SHP77 (cell line): ENCODE data around the gene ASNSD1.

Experiments used
- DNase-seq, 2 experiments: peaks; one replicate each; lab custom pipeline; 2025; lab: John Stamatoyannopoulos, UW

Gene ASNSD1

DNA sequence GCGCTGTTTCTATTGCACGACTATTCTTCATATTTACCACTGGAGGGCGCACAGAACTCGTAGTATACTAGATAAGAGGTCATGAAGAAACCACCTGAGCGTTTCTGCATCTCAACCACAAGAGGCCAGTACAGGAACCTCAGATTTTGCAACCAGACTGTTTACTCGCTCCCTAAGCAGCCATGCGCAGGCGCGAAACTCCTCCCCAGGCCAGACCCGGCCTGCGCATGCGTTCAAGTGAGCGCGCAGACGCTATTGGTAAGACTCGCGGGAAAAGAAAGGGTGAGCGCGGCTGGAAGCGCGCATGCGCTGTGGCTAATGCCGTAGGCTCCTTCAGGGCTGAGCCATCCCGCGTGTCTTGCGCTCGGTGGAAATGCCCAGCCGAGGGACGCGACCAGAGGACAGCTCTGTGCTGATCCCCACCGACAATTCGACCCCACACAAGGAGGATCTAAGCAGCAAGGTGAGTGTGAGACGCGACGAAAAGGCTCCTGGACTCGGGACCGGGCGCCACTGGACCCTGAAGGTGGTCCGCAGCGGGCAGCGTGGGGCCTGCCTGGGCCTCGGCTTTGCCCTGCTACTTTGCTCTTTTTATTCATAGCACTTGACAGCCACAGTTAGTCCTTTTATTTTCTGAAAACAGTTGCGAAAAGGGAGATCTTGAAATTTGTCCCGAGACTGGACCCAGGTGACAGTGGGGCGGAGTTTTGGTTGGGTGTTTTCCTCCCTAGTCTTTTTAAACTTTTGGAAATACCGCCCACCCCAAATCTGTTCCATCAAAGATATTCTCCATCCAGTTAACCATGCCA is at the start of gene ASNSD1:
TSS of gene ASNSD1 (plus strand) at position 312 of the 809 bp plus-strand sequence. CDS start 4,674 bp downstream, outside the sequence.
- peak; percentile 98 to 99 for DNase-seq

DNA sequence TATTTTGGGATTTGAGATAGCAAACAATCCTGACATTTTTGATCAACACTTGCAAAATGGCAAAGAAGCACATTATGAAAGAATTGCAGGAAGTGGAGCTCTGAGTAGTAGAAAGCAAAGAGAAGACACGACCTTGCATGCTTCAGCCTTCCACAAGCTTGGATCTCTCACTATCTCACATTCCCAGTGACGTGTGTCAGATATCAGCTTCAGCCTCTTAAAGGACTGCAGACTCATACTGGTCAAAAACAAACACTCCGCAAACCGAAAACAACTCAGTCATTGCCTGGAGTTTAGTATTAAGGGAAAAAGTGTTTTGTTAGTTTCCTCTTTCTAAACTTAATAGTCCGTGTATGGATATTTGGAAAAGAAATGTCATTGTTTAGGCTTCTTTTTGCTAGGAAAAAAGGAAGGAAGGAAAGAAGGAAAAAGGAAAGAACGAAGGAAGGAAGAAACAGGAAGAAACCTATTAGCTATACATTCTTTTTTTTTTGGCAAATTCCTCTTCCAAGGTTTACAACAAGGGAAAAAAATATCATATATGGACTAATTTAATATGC is 48.1 kb upstream of the ASNSD1 start:
- DNase-seq, result peak in 1 of 2 experiments; percentile 6

DNA sequence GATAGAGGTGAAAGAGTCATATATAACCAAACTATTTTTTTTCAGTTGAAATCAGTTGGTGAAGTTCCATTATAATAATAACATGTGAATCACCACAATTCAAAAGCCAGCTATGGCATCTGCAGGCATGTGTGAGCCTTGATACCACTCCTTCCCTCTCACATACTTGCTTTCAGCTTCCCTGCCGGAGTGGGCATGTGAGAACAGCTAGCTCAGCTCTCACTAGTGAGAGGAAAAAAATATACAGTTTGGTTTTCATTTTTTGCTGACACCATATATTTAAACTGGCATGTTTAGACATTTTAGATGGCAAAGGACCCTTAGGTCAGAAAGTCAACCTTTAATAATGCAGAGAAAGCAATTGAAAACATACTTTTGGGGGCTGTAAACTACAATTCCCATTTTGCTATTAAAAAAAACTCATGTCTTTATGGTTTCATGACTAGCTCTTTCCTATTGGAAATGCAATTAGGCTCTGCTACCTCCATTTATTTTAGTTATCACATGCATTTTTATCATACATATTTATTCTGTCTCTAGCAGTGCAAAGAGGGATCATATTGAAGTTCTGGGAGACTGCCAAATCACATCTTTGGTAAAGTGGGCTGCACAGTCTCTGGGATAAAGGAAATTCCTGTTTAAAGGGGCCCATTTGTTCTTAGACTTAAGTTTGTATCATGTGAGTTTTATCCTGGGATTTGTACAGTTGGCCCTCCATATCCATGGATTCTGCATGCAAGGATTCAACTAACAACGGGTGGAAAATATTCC is 47.4 kb upstream of the ASNSD1 start:
- DNase-seq, result peak in 1 of 2 experiments; percentile 6

DNA sequence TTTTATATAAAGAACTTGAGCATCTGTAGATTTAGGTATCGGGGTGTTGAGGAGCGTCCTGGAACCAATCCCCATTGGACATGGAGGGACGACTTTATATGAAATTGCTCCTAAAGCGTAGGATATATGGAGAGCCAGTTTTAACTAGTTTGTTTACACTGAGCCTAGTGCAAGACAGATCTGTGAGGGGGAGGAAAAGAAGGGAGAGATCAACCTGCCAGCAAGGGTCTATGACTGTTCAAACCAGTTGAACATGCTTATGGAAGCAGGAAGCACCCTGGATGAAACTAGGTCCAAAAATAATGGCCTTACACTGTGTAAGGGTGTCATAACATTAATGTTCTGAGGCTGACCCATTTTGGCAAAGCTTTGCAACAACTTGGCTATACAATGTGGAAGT is 46.7 kb upstream of the ASNSD1 start:
- no peak for DNase-seq

DNA sequence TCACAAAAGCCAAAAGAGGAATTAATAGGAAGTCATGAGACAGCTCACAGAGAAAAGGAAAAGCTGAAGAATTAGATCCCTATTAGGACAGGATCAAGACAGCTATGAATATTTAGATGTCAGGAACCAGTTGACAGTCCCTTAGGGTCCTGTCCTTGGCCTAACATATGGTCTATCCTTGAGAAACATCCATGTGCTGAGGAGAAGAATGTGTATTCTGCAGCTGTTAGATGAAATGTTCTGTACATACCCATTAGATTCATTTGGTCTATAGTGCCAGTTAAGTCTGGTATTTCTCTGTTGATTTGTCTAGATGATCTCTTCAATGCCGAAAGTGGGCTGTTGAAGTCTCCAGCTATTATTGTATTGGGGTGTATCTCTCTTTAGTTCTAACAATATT is 43.1 kb upstream of the ASNSD1 start:
- DNase-seq, result no peak

DNA sequence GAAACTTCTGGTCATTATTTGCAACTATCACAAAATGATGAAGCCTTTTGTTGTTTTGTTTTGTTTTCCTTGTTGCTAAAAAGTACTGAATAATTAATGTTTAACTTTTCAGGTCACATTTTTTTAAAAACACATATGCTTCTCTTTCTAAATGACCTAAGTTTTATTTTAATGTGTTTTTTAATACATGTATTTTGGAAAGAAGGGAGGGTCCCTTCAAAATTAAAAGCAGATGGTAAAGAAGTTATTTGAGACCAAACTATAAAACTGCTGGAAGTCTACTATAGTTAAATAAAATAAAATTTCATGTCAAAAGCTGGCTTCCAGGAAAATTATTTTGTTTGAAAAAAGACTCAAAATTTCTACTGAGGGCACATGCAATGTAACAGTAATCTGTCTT is 39.5 kb upstream of the ASNSD1 start:
- no peak for DNase-seq

DNA sequence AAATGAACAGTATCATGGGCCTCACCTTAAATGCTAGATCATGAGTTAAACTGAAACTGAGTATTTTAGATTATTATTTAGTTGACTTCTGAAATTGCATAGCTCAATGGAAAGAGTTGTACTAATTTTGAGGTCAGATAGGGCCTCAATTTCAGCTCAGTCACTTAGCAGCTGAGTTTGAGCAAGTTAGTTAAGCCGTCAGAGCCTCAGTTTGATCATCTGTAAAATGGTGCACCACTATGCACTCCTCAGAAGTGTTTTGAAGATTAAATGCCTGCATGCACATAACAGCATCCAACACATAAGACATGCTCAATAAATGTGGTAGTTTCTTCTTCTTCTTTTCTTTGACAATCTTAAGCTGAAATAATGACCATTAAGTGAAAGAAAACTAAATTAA is 38.2 kb upstream of the ASNSD1 start:
- no peak for DNase-seq

DNA sequence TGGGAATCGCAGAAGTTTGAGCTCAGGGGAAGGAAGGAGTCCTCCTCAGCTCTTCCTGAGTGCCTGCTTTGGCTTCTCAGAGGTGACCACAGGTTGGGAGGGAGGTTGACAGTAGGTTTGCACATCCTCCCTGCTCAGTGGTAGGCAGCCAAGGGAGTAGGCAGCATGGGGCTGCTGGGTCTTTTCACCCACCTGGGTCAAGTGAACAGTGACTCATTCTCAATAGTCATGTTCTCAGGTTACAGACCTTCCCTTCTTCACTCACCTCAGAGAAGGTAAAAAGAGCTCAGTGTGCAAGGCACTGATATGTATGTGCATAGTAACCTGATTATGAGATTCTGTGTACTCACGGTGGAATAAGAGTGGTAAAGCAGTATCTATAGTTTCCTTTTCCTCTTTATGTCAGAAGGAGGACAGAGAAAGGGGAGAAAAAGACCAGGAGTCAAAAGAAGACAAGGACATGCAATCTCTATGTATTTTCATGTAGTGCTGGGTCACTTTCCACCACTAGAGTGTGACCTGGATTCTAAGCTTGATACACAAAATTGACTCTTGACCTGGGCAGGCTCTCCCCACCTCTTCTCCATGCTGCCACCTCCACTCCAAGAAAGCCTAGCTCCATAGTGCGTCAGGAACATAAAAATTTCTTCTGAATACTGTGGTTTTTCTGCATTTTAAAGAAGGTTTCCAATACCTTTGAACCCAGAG is 36.5 kb upstream of the ASNSD1 start:
- no peak for DNase-seq

DNA sequence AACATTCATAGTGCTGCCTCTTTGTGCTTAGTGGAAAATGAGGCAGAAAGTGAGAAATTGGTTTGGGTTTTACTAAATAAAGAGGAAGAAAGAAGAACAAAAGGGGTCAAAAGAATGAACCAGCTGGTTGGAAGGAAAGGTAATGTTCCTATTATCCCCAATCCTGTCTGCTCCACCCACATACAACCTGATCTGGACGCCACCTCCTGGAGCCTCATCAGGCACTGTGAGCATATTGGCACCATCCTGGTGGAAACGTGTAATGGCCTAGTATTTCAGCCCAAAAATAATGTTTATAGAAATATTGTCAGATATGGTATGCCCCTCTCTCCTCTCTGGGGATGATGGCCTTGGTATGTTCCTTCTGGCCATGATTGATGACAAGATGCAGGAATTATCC is 35.6 kb upstream of the ASNSD1 start:
- no peak for DNase-seq

DNA sequence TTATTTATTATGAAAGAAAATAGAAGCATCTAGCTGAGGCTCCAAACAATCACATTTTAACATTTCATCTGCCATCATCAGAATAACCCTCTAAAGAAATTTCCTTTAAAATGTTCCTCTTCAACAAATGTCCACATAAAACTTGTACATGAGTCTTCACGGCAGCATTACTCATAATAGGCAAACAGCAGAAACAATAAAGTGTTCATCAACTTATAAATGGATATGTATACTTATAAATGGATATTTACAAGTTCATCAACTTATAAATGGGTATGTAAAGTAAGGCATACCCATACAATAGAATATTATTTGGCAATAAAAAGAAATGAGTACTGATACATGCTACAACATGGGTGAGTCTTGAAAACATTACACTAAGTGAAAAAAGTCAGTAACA is 33.5 kb upstream of the ASNSD1 start:
- no peak for DNase-seq

DNA sequence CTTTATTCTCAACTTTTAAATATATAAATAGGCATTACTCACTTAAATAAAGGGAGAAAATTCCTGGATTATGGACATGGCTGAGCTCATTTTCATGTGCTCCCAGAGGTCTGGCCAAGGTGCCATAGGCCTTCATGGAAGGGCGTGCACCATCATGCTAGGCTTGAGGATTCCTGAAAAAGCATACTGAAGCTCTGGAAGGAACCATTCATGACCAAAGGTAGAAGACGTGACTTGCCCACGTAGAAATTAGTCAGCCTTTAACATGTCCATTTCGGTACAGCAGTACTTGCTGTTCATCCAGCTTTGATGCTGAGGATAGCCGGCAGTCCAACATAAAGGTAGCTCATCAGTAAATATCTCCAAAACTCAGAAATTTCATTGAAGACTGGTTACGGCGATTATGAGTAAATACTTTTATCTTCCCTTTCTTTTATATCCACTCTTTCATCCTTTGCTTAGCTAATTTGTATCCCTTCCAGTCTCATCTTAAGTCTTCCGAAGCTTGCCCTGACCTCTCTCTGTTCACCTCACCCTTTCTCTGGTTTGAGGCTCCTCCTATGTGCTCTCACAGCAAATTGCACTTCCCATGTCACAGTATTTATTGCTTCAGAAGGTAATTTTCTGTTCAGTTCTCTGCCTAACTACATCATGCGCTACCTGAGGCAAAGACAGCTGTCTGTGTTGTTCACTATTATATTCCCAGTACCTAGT is 32.3 kb upstream of the ASNSD1 start:
- DNase-seq, result no peak

DNA sequence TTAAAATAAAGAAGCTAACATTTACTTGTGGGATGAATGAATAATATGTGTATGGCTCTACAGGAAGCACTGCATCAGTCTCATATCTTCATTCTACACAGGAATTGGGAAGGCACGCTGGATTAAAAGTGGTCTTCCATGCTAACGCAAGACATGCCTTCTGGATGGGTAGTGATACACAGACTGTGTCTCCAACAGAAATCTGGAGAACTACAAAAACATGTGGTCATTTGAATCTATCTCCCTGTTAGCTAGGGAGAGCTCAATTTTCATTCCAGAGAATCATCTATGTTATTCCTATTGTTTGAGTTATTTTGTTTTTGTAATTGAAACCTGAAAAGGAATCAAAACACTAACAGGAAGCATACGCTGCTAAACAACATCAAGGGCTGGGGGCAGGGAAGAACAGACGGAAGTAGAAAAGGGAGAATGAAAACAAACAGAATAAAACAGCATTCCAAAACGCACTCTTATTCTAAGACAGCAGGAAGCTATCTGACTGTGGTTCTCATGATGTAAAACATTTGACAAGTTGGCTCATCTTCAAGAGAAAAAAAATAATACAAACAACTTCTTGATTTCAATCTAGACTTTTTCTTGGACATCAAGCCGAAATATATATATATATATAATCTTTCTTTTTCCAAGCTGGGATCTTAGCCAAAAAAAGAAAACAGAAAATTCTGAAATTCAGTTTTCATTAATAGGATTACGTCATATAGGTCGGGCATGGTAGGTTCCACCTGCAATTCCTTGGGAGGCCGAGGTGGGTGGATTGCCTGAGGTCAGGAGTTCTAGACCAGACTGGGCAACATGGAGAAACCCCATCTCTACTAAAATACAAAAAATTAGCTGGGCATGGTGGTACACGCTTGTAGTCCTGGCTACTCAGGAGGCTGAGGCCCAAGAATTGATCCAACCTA is 31.5 kb upstream of the ASNSD1 start:
- no peak for DNase-seq

DNA sequence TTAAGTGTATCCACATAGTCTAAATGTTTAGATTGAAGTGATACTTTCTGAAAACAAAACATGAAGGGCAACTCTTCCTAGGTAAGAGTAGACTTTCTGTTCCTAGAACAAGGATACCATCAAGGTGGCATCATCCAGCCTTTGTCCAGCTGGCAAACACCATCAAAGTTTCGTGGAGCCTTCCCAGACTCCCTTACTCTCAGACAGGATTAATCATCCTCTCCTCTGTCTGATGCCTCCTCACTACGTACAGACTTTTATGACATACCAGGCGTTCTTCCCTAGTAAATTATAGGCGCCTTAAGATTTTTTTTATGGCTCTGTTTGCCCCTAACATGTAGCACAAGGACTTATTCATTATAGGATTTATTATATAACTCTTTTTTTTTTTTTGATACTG is 29.4 kb upstream of the ASNSD1 start:
- no peak for DNase-seq

DNA sequence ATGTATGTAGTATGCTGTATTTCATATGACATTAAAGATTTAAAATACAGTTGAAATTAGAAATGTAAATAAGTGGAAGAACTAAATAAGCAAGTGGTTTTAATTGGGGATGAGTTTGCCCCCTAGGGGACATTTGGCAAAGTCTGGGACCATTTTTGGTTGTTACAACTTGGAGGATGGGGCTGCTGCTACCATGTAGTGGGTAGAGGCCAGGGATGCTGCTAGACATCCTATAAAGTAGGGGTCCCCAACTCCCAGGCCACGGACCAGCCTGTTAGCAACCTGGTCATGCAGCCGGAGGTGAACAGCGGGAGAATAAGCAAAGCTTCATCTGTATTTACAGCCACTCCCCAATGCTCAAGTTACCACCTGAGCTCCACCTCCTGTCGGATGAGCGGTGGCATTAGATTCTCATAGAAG is 27.9 kb upstream of the ASNSD1 start:
- DNase-seq, result no peak

DNA sequence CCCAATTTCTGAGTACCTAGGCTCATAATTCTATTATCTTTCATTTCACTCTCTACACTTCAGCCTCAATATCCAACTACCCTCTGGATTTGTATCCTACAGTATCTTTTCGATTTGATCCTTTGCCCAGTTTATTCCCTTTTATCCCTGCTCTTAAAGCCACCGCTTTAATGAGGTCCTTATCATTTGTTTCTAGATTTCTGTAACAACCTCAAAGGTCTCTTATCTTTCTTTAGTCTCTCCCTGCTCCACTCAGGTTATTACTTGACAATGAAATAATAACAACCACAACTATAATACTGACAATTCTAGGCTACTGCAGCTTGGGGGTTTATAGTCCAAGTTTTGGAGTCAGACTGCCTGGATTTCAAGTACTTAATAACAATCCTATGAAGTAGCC is 25.9 kb upstream of the ASNSD1 start:
- DNase-seq, result no peak

DNA sequence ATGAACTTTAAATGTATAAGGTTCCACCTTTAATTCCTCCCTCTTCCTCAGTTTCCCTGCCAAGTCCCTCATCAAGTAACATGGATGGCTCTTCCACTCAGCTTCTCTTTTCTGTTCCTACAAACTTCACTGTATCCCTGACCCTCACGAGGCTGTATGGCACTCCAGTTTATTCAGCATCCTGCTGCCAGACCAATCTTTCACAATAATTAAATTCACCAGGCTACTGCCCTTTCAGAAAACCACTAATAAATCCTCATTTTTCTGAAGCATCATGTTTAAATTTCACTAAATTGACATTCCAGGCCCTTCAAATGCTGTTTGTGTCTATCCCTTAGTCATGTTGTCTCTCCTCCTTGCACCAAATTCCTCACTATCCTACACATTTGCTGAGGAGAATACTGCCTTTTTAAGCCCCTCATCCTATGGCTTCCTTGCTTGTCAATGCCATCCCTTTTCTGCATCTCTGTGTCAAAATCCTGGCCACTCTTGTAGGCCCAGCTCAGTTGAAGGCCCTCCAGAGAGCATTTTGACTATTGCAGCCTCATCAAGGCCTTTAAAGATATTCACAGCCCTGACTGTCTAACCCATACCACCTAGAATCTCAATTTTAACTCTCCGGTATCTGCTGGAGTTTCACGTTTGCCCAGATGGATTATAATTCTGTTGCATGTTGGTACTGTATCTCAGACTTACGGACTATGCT is 22.8 kb upstream of the ASNSD1 start:
- no peak for DNase-seq

DNA sequence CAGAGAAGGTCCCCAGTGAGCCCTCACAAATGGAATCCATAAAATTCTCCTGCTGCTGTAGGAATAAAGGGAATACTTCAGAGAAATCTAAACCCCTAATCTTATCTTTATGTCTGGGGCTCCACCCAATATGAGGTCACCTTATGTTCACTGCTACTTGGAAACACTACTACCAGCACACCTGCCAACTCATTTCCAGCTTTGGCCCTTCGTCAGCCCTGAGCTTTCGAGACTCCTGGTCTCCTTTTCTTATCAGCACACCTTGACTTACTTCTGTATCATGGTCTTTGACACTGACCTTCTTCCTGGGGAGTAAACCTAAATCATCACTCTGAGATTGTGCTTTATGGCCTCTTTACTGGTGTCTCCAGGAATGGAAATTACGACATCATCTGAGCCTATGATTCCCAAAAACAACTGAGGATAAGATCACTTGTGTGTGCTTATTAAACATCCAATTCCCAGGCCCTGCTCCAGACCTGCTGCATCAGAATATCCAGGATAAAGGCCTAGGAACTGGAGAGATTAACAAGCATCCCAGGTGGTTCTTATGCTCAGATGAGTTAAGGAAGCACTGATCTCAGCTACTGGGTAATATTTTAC is 22.2 kb upstream of the ASNSD1 start:
- no peak for DNase-seq

DNA sequence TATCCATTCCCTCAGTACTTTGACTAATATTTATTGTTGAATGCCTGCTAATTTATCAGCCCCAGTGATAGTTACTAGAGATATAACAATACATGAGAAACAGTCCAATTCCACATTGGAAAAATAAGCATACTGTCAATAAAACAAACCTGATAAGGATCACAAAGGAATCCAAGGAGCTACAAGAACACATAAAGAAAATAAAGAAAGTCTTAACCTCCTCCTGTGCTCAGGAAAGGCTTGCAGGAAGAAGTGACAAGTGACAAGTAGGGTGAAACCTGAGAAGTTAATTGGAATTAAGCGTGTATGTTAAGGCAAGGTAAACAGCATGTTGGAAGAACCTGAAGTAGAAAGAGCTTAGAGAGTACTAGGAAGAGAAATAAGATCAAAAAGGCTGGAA is 20.3 kb upstream of the ASNSD1 start:
- DNase-seq, result no peak

DNA sequence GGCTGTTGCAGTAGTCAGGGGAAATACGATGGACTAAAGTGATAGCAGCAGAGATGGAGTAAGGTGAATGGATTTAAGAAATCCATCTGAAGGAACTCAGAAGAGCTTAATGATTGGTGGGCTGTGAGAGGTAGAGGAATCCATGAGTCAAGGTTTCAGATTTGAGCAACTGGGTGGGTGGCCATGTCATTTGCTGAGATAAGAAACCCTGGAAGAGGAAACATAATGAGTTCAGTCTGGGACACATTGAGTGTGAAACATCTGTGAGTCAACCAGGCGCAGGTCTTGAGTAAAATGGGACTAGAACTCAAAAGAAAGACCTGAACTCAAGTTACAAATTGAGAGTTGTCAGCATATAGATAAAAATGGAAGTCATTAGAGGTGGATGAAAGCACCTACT is 19.7 kb upstream of the ASNSD1 start:
- no peak for DNase-seq

DNA sequence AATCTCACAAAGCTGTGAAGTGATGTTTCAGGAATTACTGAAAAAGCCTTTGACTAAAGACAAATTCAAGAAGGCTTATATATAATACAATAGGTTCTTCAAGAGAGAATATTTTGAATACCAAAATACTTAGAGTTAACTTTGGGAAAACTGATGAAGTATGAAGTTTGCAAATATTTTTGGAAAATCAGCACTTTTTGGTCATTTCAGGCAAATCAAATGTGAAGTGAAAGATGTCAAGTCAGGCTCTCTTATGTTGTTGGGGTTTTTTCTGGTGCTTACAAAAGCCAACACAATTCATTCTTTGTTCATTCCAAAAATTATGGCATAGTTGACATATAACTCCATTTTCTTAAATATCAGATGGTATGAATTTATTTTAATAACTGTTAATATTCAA is 14.7 kb upstream of the ASNSD1 start:
- DNase-seq, result no peak
